Tibial nerve (tissue), 3 donors: ENCODE results near the gene IGF2BP3.

ENCODE experiments used
- POLR2A ChIP-seq, 2 donors: fragments of 450-650 bp; IDR thresholded peaks; one replicate each; pipeline ENCODE4 v1.6.1; 2017; ENCODE audit warnings: antibody characterized with exemption in 2 of 2, mild to moderate bottlenecking in 2 of 2, moderate library complexity in 2 of 2
- TF ChIP-seq, protein P1 (sequence below), 5 experiments: fragments of 200-600 bp in 3 of 5; fragments of 450-650 bp in 2 of 5; sonication (generic) in 3 of 5; IDR thresholded peaks; one replicate each; pipeline ENCODE4 v1.5.1; 2016 to 2019; ENCODE audit warnings: antibody characterized with exemption in 5 of 5, mild to moderate bottlenecking in 3 of 5, moderate library complexity in 2 of 5

DNA sequence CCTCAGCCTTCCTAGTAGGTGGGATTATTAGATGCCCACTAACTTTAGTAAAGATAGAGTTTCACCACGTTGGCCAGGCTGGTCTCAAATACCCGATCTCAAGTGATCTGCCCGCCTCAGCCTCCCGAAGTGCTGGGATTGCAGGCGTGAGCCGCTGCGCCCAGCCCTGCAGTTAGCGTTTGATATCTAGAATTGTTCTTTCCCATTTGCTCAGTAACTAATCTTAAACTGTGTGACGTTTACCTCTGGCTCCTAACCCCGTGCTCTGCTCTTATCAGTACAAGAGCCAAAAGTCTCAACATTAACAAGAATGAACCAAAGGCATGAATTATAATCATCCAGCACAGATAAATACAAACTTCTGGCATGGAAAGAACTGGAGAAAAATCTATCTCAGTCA, 47.4 kb downstream of the IGF2BP3 start:
- TF ChIP-seq, protein P1, sequence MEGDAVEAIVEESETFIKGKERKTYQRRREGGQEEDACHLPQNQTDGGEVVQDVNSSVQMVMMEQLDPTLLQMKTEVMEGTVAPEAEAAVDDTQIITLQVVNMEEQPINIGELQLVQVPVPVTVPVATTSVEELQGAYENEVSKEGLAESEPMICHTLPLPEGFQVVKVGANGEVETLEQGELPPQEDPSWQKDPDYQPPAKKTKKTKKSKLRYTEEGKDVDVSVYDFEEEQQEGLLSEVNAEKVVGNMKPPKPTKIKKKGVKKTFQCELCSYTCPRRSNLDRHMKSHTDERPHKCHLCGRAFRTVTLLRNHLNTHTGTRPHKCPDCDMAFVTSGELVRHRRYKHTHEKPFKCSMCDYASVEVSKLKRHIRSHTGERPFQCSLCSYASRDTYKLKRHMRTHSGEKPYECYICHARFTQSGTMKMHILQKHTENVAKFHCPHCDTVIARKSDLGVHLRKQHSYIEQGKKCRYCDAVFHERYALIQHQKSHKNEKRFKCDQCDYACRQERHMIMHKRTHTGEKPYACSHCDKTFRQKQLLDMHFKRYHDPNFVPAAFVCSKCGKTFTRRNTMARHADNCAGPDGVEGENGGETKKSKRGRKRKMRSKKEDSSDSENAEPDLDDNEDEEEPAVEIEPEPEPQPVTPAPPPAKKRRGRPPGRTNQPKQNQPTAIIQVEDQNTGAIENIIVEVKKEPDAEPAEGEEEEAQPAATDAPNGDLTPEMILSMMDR (IDR thresholded peaks at IDR 0.05) = no peak
- no peak for TF ChIP-seq POLR2A (IDR thresholded peaks at IDR 0.05)
